HCT116 (cell line): ENCODE results near the gene BAIAP2L1.
A peak's percentile ranks its signal among the peaks of the same experiment; 100 is the strongest.

Experiments
- CBX3 ChIP-seq: IDR thresholded peaks from 2 replicates; pipeline ENCODE4 v1.6.1; 2012; ENCODE audit warnings: low read depth
- CEBPB ChIP-seq: IDR thresholded peaks from 2 replicates; pipeline ENCODE4 v1.6.1; 2012; ENCODE audit warnings: low read depth
- EGR1 ChIP-seq: IDR thresholded peaks from 2 replicates; pipeline ENCODE4 v1.6.1; 2012; ENCODE audit warnings: low read depth
- EZH2 ChIP-seq: fragments of 200-600 bp; sonication (generic); IDR thresholded peaks from 2 replicates; pipeline ENCODE4 v1.6.1; 2017; ENCODE audit warnings: antibody characterized with exemption, mixed run types
- POLR2AphosphoS5 ChIP-seq: IDR thresholded peaks from 2 replicates; pipeline ENCODE4 v1.6.1; 2011; ENCODE audit warnings: mild to moderate bottlenecking, low read depth, low read length, moderate library complexity
- RAD21 ChIP-seq: IDR thresholded peaks from 2 replicates; pipeline ENCODE4 v1.6.1; 2012; ENCODE audit warnings: low read depth, mild to moderate bottlenecking
- SIN3A ChIP-seq: IDR thresholded peaks from 2 replicates; pipeline ENCODE4 v1.6.1; 2012; ENCODE audit warnings: low read depth
- SP1 ChIP-seq: IDR thresholded peaks from 2 replicates; pipeline ENCODE4 v1.6.1; 2012; ENCODE audit warnings: low read depth
- TCF7L2 ChIP-seq: IDR thresholded peaks from 2 replicates; pipeline ENCODE4 v1.7.0; 2011; ENCODE audit warnings: borderline replicate concordance, inconsistent platforms; ENCODE audit not compliant: insufficient read depth, insufficient read length; ENCODE audit errors: extremely low read depth
- ZFX ChIP-seq: fragments of 450-650 bp; IDR thresholded peaks from 2 replicates; pipeline ENCODE4 v1.6.1; 2017
- TF ChIP-seq, protein P1 (sequence below): IDR thresholded peaks from 2 replicates; pipeline ENCODE4 v1.6.1; 2012
- TF ChIP-seq, protein P2 (sequence below), 3 experiments: fragments of 200-600 bp in 1 of 3; sonication (generic) in 1 of 3; IDR thresholded peaks in 2 of 3; conservative IDR thresholded peaks in 1 of 3; 2 replicates each; pipeline ENCODE4 v1.5.1; 2012 to 2017; ENCODE audit warnings: low read depth in 2 of 3, low read length in 2 of 3, antibody characterized with exemption in 1 of 3, borderline replicate concordance in 1 of 3, control low read depth in 1 of 3, mild to moderate bottlenecking in 1 of 3, mixed read lengths in 1 of 3, mixed run types in 1 of 3, moderate library complexity in 1 of 3; ENCODE audit not compliant: insufficient read depth in 1 of 3
- TF ChIP-seq, protein P3 (sequence below): IDR thresholded peaks from 2 replicates; pipeline ENCODE4 v1.6.1; 2012; ENCODE audit warnings: low read depth
- TF ChIP-seq, protein P4 (sequence below): IDR thresholded peaks from 2 replicates; pipeline ENCODE4 v1.6.1; 2011; ENCODE audit warnings: mild to moderate bottlenecking, low read length, moderate library complexity; ENCODE audit not compliant: insufficient replicate concordance; ENCODE audit errors: extremely low read depth

DNA sequence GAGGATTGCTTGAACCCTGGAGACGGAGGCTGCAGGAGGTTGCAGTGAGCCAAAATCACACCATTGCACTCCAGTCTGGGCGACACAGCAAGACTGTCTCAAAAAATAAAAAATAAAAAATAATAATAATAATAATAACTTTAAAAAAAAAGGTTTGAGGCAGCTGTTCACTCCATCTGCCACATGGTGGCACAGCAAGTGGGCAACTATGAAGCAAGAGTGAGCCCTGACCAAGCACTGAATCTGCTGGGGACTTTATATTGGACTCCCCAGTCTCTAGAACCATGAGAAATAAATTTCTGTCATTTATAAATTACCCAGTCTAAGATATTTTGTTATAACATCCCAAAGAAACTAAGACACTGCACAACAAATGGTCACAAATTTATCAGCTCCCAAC is 134.1 kb downstream of the BAIAP2L1 start:
- TF ChIP-seq, protein P1, sequence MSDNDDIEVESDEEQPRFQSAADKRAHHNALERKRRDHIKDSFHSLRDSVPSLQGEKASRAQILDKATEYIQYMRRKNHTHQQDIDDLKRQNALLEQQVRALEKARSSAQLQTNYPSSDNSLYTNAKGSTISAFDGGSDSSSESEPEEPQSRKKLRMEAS: no peak
- TF ChIP-seq, protein P2, sequence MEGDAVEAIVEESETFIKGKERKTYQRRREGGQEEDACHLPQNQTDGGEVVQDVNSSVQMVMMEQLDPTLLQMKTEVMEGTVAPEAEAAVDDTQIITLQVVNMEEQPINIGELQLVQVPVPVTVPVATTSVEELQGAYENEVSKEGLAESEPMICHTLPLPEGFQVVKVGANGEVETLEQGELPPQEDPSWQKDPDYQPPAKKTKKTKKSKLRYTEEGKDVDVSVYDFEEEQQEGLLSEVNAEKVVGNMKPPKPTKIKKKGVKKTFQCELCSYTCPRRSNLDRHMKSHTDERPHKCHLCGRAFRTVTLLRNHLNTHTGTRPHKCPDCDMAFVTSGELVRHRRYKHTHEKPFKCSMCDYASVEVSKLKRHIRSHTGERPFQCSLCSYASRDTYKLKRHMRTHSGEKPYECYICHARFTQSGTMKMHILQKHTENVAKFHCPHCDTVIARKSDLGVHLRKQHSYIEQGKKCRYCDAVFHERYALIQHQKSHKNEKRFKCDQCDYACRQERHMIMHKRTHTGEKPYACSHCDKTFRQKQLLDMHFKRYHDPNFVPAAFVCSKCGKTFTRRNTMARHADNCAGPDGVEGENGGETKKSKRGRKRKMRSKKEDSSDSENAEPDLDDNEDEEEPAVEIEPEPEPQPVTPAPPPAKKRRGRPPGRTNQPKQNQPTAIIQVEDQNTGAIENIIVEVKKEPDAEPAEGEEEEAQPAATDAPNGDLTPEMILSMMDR (IDR thresholded peaks at IDR 0.05 in 2 of 3, conservative IDR thresholded peaks at IDR 0.05 in 1 of 3; ENCODE audit: borderline replicate concordance in 1 of 3, insufficient read depth in 1 of 3, low read depth in 2 of 3, low read length in 2 of 3): peak; percentile 19 to 48 (median 29); a peak in 3 of 6 replicates
- TF ChIP-seq EZH2 (no peak), ZFX (no peak), POLR2AphosphoS5 (no peak), SIN3A (no peak), RAD21 (peak; percentile 56), TCF7L2 (no peak), SP1 (no peak), EGR1 (no peak), CBX3 (no peak), CEBPB (no peak; the same call in 1 of the 2 replicates)
- TF ChIP-seq, protein P3, sequence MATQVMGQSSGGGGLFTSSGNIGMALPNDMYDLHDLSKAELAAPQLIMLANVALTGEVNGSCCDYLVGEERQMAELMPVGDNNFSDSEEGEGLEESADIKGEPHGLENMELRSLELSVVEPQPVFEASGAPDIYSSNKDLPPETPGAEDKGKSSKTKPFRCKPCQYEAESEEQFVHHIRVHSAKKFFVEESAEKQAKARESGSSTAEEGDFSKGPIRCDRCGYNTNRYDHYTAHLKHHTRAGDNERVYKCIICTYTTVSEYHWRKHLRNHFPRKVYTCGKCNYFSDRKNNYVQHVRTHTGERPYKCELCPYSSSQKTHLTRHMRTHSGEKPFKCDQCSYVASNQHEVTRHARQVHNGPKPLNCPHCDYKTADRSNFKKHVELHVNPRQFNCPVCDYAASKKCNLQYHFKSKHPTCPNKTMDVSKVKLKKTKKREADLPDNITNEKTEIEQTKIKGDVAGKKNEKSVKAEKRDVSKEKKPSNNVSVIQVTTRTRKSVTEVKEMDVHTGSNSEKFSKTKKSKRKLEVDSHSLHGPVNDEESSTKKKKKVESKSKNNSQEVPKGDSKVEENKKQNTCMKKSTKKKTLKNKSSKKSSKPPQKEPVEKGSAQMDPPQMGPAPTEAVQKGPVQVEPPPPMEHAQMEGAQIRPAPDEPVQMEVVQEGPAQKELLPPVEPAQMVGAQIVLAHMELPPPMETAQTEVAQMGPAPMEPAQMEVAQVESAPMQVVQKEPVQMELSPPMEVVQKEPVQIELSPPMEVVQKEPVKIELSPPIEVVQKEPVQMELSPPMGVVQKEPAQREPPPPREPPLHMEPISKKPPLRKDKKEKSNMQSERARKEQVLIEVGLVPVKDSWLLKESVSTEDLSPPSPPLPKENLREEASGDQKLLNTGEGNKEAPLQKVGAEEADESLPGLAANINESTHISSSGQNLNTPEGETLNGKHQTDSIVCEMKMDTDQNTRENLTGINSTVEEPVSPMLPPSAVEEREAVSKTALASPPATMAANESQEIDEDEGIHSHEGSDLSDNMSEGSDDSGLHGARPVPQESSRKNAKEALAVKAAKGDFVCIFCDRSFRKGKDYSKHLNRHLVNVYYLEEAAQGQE: no peak
- TF ChIP-seq, protein P4, sequence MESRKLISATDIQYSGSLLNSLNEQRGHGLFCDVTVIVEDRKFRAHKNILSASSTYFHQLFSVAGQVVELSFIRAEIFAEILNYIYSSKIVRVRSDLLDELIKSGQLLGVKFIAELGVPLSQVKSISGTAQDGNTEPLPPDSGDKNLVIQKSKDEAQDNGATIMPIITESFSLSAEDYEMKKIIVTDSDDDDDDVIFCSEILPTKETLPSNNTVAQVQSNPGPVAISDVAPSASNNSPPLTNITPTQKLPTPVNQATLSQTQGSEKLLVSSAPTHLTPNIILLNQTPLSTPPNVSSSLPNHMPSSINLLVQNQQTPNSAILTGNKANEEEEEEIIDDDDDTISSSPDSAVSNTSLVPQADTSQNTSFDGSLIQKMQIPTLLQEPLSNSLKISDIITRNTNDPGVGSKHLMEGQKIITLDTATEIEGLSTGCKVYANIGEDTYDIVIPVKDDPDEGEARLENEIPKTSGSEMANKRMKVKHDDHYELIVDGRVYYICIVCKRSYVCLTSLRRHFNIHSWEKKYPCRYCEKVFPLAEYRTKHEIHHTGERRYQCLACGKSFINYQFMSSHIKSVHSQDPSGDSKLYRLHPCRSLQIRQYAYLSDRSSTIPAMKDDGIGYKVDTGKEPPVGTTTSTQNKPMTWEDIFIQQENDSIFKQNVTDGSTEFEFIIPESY: no peak
